Measurements from ENCODE around the gene KPNA2.
"Not testable (repeated sequence)": the region's sequence is repeated elsewhere in the genome, so short reads cannot be mapped to it uniquely, and the experiment has no call there.

KPNA2 gene

DNA sequence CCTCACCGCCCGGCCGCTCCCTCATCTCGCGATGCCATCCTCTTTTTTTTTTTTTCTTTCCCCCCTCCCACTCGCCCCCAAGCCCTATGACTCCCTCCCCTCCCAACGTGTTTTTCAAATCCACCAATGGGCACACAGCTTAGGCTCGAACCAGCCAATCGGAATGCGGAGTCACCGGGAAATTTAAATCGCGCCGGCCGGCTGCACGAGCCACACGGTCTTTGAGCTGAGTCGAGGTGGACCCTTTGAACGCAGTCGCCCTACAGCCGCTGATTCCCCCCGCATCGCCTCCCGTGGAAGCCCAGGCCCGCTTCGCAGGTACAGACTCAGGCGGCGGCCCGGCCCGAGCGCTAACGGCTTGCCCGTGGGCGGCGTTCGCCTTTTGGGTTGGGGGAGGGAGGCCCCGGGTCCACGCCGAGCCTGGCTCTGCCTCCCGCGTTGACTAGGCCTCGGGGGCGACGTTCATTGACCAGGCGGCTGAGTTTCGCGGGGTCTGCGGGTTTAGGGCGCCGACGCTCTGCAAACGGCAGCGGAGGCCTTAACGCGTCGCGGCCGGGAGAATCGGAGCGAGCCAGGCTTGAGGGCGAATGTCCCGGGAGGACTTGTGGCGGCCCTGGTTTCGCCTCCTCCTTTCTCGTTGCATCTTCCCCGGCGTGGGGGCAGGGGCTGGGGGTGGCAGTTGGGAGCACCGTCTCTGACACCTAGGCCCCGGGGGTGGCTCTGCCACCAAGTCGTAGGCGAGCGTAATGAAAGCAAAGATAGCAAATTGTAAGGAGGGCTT, at the start of gene KPNA2:
KPNA2 (plus strand) TSS at position 213 of the 781 bp plus-strand sequence. CDS start 1,398 bp downstream, outside the sequence.
- DNase-seq = peak; percentile 98

DNA sequence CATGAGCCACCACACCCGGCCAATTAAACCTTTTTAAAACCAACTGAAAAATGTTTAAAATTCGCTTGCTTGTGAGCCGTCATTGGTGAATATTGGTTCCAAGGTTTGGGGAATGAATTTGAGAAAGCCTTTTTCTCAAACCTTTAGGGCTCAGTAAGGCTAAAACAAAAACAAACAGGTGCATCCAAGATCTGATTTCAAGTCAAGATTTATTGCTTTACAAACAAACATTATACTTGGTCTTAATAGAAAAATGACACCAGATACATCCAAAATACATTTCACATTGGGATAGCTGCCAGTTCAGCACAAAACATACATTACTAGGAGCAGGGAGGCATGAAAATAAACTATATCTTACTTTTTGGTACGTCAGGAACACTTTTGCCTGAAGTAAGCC, 44.6 kb upstream of the KPNA2 start:
- no peak for DNase-seq

DNA sequence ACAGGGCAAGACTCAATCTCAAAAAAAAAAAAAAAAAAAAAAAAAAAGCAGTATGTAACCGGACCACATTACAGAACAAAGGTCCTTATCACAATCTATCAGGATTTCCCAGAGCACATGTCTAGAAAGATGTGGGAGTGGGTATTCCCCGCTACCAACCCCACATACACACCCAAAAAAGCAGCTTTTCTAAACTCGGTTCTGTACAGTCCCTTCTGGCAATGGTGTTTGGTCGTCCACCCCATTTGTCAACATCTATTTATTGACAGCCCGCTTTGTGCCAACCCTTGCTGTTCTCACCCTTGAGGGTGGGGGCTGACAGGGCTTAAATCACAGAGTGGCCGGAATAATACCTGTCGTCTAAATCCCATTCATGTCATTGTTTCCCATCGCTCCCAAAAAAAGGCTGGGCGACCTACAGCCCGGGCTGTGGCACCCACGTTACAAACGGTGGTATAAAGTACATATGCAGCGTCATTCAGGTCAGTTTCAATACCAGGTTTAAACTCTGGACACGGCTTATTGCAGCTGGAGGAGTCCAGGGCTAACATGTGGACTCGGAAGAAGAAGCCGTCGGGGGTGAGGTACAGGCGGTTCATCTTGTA, 42.9 kb upstream of the KPNA2 start:
- DNase-seq = no peak

DNA sequence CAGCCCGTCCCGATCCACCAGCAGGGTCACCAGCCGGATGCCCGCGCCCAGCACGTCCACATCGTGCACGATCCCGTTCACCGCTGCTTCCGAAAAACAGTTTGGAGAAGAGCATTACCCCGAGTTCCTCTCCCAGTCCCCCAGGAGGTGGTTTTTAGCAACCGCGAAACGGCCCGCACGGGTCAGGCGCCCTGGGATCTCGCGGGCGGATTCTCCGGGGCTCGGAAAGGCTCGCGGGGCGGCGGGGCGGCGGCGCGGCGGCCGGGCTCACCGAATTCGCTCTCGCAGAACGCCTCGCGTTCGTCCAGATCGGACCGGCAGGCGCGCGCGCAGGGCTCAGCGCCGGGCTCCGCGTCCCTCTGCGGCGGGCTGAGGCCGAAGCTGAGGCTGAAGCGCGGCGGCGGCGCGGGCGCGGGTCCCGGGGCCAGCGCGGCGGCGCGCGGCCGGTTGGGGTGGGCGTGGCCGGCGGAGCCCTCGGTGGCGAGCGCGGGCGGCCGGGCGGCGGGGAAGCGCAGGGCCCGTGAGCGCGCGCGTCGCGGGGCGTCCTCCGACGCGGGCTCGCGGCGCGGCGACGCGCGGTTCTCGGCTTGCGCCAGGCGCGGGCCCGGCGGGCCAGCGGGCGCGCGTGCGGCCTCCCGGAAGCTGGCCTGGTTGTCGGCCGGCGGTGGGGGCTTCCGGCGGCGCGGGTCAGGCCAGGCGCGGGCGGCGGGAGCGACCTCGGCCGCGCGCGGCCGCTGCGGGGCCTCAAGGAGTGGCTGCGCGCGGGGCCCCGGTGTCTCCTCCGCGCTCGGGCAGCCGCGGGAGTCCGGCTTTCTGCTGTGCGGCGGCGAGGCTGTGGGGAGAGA, 42.2 kb upstream of the KPNA2 start:
- peak; percentile 90 for DNase-seq

GRCh38 chr17:67993998-67994361, 41.6 kb upstream of the KPNA2 start:
- no peak for DNase-seq

DNA sequence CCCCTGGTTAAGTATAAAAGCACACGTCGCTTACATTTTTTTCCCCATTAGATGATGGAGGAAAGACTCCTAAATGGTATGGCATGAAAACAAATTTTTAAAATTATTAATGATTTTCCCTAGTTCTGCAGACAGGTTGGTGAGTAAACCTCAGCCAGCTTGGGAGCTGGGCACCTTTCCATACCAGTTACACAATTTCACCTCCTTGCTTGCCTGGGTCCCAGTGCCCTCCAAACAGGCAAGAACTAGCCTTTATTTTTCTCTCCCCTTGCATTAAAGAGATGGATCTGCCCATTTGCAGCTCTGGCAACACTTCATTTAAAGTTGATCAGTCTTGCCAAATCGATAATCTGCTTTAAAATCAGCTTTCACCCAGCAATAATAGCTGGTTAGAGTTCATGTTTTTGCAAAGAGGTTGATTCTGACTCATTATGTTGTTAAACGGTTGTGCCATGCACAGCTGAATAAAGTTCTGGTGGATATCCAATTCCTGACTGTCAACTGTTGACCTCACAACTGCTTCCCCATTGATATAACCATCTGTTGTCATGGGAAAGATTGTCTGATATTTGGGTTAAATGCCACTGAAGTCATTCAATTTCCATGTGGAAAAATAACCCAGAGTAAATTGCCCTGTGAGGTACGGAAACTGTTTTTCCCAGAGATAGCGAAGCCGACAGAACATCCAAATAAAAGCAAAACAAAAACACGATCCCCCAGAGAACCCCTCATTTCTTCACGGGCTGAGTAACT, 40.5 kb upstream of the KPNA2 start:
- no peak for DNase-seq

DNA sequence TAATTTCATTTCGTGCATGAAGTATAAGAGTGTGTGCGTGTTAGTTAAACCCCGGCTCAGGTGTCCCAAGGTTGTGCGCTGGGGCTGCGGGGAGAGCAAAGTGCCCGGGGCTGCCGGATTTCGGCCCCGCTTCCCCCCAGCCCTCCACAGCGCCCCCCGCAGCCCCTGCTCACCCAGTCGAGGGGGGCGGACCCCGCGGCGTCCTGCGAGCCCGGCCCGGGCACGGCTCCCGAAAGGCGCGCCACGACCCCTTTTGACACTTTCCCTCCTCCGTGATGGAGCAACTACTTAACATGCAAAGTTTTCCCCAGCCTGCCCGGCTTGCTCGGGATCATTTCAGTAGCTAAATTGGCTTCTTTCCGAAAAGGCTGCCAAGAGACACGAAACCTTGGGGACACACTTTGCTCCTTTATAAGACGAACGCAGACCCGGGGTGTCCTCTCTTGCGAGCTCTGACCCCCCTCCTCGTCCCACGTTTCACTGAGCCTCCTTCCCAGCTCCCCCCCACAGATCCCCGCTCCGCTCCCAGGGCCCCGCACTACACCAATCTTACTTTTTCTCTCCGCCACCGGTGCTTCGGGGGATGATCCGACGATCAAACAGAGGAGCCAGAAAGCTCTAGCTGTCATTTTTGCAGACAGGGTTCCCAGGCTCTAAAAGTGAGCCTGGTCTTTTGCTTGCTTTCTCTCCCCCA, 39.8 kb upstream of the KPNA2 start:
- peak; percentile 56 for DNase-seq

- peak; percentile 44 for DNase-seq
These were observed 39.0 kb upstream of the KPNA2 start, which contains the start of gene C17orf58 for GRCh38 chr17:67996301-67997171. Gene C17orf58 (minus strand): TSS chr17:67996469. CDS start chr17:67996198, 271 bp downstream.

GRCh38 chr17:67998466-67998865, 37.1 kb upstream of the KPNA2 start:
- no peak for DNase-seq

DNA sequence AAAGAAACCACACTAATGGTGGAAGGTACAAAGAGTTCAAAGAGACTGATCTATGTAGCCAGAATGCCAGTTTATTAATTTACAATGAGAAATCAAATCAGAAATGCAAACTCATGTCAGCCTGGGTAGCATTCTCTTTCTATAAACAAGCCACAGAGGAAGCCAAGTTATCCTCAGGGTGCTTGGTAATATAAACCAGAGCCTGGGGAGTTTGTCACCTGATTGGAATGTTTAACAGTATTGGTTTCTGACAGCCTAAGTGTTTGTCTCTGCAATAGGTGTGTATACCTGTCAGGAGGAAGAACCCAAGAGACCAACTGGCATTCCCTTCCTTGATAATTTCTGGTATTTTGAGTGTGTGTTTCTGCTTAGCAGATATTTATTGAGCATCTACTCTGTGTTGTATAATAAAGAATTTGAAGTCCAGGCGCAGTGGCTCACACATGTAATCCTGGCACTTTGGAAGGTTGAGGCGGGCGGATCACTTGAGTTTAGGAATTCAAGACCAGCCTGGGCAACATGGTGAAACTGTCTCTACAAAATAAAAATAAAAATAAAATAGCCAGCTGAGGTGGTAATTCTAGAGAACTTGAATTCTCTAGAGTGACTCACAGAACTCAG, 36.1 kb upstream of the KPNA2 start:
- DNase-seq = no peak

GRCh38 chr17:68004201-68004600, 31.3 kb upstream of the KPNA2 start:
- no peak for DNase-seq

- no peak for DNase-seq
These were observed 28.7 kb upstream of the KPNA2 start for GRCh38 chr17:68006797-68007196.

- DNase-seq = no peak
These were observed 24.3 kb upstream of the KPNA2 start for GRCh38 chr17:68011199-68011665.

GRCh38 chr17:68013385-68013784, 22.1 kb upstream of the KPNA2 start:
- no peak for DNase-seq

GRCh38 chr17:68015081-68015723, 20.3 kb upstream of the KPNA2 start:
- no peak for DNase-seq

DNA sequence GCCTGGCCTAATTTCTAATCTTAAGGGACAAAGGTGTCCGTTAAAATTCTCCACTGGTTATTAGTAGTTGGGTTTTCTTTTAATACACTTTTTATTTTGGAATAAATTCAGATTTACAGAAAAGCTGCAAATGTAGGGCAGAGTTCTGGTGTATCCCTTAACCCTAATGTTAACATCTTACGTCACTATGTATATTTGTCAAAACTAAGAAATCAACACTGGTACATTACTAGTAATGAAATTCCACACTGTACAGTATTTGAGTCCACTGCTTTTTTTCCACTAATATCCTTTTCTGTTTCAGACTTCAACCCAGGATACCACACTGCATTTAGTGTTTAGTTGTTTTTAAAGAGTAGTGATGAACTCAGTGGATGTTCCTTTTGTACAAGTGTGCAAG, 18.7 kb upstream of the KPNA2 start:
- no peak for DNase-seq

GRCh38 chr17:68018493-68018892, 17.0 kb upstream of the KPNA2 start:
- not testable (repeated sequence) for DNase-seq

GRCh38 chr17:68019336-68019674, 16.2 kb upstream of the KPNA2 start:
- no peak for DNase-seq

DNA sequence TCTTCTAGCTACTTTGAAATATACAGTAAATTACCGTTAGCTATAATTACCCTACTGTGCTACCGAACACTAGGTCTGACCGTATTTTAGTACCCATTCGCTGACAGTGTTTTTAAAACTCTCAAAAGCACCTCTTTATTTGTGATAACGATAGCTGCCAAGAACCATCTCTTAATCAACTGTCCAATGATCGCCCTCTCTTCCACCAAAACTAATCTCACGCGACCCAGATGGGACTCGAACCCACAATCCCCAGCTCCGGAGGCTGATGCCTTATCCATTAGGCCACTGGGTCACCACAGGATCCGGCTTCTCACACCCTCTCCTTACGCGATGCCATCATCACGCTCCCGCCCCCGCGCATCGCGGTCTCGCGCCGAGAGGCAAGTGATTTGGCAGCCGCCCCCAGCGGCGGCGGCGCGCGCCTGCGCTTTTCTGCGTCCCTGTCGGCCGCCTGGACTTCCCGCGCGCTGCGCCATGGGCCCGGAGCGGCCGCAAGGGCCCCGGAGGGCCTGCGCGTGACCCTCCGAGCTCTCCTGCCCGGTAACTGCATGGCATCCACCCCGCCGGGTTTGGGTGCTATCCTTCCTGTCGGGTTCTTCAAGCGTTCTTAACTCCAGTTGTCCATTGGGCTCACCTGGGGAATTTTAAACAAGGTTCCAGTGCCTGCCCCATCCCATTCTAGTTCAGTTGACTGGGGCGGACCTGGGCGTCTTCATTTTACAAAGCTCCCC, 15.7 kb upstream of the KPNA2 start:
- DNase-seq = peak; percentile 97

DNA sequence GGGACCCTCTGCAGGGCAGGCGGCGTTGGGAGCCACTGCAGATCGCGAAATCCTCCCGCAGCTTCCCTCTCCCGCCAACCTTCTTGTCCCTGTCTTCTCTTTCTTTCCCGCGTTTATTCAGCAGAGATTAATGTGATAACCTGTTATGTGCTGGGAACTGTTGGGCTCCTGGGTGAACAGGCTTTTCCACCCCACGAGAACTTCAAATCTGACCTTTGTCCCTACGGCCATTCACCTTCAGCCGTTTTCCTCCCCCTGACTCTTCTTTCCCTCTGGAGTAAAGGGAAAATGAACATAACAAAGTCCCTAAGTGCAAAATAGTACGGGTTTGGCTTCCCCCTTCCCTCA, 15.2 kb upstream of the KPNA2 start:
- DNase-seq = no peak

Data from left hindlimb (tissue), 1 donor.